Panc1 (cell line): ENCODE measurements around the gene PTPRR. TPM values are rescaled to one million over a fixed set of nuclear protein-coding genes. Genes with fewer than 3 reads are reported as not detected.

Experiments
- ATAC-seq: fragments of 200-7000 bp; cut with Tn5 transposase; 2 replicates; pipeline ENCODE4 v1.9.1; 2020; ENCODE audit warnings: mild to moderate bottlenecking, moderate library complexity
- BruUV-seq: library from RNA; stranded (reverse); fragments of 400-500 nt; replicated peaks from 2 replicates; lab custom pipeline; 2021; lab: Mats Ljungman, UMichigan
- CTCF ChIA-PET: fragments of 300-600 bp; sonication (Branson Sonifier 250); formaldehyde crosslinking; loops from one replicate; lab custom pipeline; 2022; ENCODE audit warnings: antibody characterized with exemption; lab: Charles Lee
- POLR2A ChIA-PET: fragments of 300-600 bp; sonication (Branson Sonifier 250); formaldehyde crosslinking; loops from one replicate; lab custom pipeline; 2022; ENCODE audit warnings: antibody characterized with exemption; lab: Charles Lee
- DNase-seq: peaks from one replicate; pipeline ENCODE4 v3.0.0-alpha.2; 2010; ENCODE audit warnings: low read depth, low spot score
- H3K27ac ChIP-seq: 2 replicates; pipeline ENCODE4 v1.5.1; 2011; ENCODE audit warnings: mild to moderate bottlenecking, low read length, inconsistent platforms
- H3K27me3 ChIP-seq: fragments of 200-500 bp; sonication (Bioruptor generic); 2 replicates; pipeline ENCODE4 v1.6.0; 2014; ENCODE audit warnings: low read length, inconsistent platforms; ENCODE audit not compliant: control insufficient read depth, insufficient read depth
- H3K36me3 ChIP-seq: fragments of 200-500 bp; sonication (Bioruptor generic); 2 replicates; pipeline ENCODE4 v1.5.1; 2014; ENCODE audit warnings: inconsistent platforms, mild to moderate bottlenecking, low read length, moderate library complexity; ENCODE audit not compliant: control insufficient read depth, insufficient read depth
- H3K4me1 ChIP-seq: 2 replicates; pipeline ENCODE4 v1.5.1; 2011; ENCODE audit warnings: inconsistent platforms, mild to moderate bottlenecking, low read length, moderate library complexity; ENCODE audit not compliant: control insufficient read depth, insufficient read depth
- H3K4me3 ChIP-seq, 2 experiments: 2 replicates each; pipeline ENCODE4 v1.5.1; 2011 to 2012; ENCODE audit warnings: low read depth in 2 of 2, low read length in 2 of 2, mild to moderate bottlenecking in 2 of 2, inconsistent platforms in 1 of 2, moderate library complexity in 1 of 2
- H3K9me3 ChIP-seq: fragments of 200-500 bp; sonication (Bioruptor generic); 2 replicates; pipeline ENCODE4 v1.5.1; 2014; ENCODE audit warnings: low read depth, mild to moderate bottlenecking, inconsistent platforms, low read length, moderate library complexity; ENCODE audit not compliant: control insufficient read depth, insufficient read depth
- POLR2AphosphoS5 ChIP-seq: IDR thresholded peaks from 2 replicates; pipeline ENCODE4 v1.6.1; 2012; ENCODE audit warnings: mild to moderate bottlenecking, low read depth, low read length, moderate library complexity
- REST ChIP-seq, 2 experiments: IDR thresholded peaks; 2 replicates each; pipeline ENCODE4 v1.6.1; 2011 to 2012; ENCODE audit warnings: low read depth in 2 of 2, control low read depth in 1 of 2, low read length in 1 of 2, mild to moderate bottlenecking in 1 of 2, moderate library complexity in 1 of 2; ENCODE audit not compliant: insufficient read depth in 1 of 2
- SIN3A ChIP-seq: IDR thresholded peaks from 2 replicates; pipeline ENCODE4 v1.6.1; 2012; ENCODE audit warnings: low read depth, mild to moderate bottlenecking, low read length, moderate library complexity, borderline replicate concordance; ENCODE audit not compliant: insufficient read depth
- TCF7L2 ChIP-seq: IDR thresholded peaks from 2 replicates; pipeline ENCODE4 v1.6.1; 2011; ENCODE audit warnings: mild to moderate bottlenecking, low read depth, low read length, inconsistent platforms
- in situ Hi-C: cut with HindIII; loops from 2 replicates; pipeline ENCODE4 v1.10.0; 2016; ENCODE audit warnings: low sequenced_read_pairs, low pct_unique_long_range_greater_than_20kb
- intact Hi-C: fragments of 100-400 bp; cut with micrococcal nuclease; formaldehyde crosslinking; loops from one replicate; pipeline ENCODE4 v1.10.0; 2022; ENCODE audit not compliant: unreplicated experiment
- total RNA-seq: library from RNA; stranded (reverse); gene quantifications from one replicate; pipeline ENCODE4 v1.2.1, GENCODE V29; 2021; ENCODE audit not compliant: unreplicated experiment
- TF ChIP-seq, protein P1 (sequence below): fragments of 450-650 bp; IDR thresholded peaks from 2 replicates; pipeline ENCODE4 v1.5.1; 2017; ENCODE audit warnings: mild to moderate bottlenecking

The PTPRR gene
- total RNA-seq, 1 experiment from 2014 or later = not detected

- H3K4me3 ChIP-seq = no peak overlapping the region
- H3K27ac ChIP-seq = no peak overlapping the region
- H3K27me3 ChIP-seq = no peaks in the 10 kb centered on the region
- no peaks in the 10 kb centered on the region for H3K36me3 ChIP-seq
- no peak for DNase-seq
- ChIA-PET CTCF (no interaction called here), POLR2A (no interaction called here)
- in situ Hi-C loops (no loop called here), intact Hi-C loops (no loop called here)
- TF ChIP-seq TCF7L2 = no peak
- no peak for TF ChIP-seq SIN3A
- no peak for TF ChIP-seq REST (IDR thresholded peaks at IDR 0.05; ENCODE audit: insufficient read depth in 1 of 2, low read depth in 2 of 2, low read length in 1 of 2)
- no peaks in the 10 kb centered on the region for H3K4me1 ChIP-seq
- H3K9me3 ChIP-seq = no peaks in the 10 kb centered on the region
- BruUV-seq = no TSS peak
- no peak for ATAC-seq
These were observed 84.6 kb downstream of the PTPRR start for GRCh38 chr12:70835948-70836347.

DNA sequence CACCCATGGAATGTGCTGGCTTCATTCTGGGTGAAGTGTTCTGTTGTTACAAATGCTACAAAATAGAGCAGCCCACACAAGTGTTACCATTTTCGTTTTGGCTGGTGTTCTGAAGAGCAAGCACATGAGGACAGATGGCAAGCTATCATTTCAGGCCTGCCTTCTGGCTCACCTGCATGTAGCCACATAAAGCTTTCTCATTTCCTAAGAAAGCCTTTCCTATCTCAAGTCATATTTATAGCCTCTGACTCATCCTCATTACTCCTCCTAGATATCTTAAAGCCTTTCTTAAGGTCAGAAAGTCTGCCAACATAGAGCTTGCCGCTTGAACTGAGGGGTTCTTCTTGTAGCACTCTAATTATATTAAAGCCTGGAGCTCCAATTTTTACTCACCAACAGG, 89.0 kb downstream of the PTPRR start:
- no peak for ATAC-seq

More for the DNA sequence above, 89.0 kb downstream of the PTPRR start:
- DNase-seq = no peak
- no peaks in the 10 kb centered on the region for H3K36me3 ChIP-seq
- intact Hi-C loops (no loop called here), in situ Hi-C loops (no loop called here)
- H3K4me3 ChIP-seq = no peak overlapping the region
- ChIA-PET POLR2A (no interaction called here), CTCF (no interaction called here)
- no TSS peak for BruUV-seq
- H3K27me3 ChIP-seq = no peaks in the 10 kb centered on the region
- H3K9me3 ChIP-seq = no peaks in the 10 kb centered on the region
- no peaks in the 10 kb centered on the region for H3K4me1 ChIP-seq
- H3K27ac ChIP-seq = no peak overlapping the region
- TF ChIP-seq TCF7L2 (no peak), REST (IDR thresholded peaks at IDR 0.05; ENCODE audit: insufficient read depth in 1 of 2, low read depth in 2 of 2, low read length in 1 of 2) (no peak), POLR2AphosphoS5 (no peak), SIN3A (no peak)
- TF ChIP-seq, protein P1, sequence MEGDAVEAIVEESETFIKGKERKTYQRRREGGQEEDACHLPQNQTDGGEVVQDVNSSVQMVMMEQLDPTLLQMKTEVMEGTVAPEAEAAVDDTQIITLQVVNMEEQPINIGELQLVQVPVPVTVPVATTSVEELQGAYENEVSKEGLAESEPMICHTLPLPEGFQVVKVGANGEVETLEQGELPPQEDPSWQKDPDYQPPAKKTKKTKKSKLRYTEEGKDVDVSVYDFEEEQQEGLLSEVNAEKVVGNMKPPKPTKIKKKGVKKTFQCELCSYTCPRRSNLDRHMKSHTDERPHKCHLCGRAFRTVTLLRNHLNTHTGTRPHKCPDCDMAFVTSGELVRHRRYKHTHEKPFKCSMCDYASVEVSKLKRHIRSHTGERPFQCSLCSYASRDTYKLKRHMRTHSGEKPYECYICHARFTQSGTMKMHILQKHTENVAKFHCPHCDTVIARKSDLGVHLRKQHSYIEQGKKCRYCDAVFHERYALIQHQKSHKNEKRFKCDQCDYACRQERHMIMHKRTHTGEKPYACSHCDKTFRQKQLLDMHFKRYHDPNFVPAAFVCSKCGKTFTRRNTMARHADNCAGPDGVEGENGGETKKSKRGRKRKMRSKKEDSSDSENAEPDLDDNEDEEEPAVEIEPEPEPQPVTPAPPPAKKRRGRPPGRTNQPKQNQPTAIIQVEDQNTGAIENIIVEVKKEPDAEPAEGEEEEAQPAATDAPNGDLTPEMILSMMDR = no peak
